ENCODE results near the gene ERCC1. TPM values are rescaled to one million over a fixed set of nuclear protein-coding genes. Genes with fewer than 3 reads are reported as not detected.
A peak's percentile ranks its signal among the peaks of the same experiment; 100 is the strongest.

ERCC1 gene
- total and polyA plus RNA-seq, 2 of the 13 experiments (the other 11 are each of a cell fraction or from before 2014, with no cell fraction given): 40.0 to 66.4 TPM

GRCh38 chr19:45423589-45424190, at the start of gene ERCC1 (continued):
- TF ChIP-seq, protein P1, sequence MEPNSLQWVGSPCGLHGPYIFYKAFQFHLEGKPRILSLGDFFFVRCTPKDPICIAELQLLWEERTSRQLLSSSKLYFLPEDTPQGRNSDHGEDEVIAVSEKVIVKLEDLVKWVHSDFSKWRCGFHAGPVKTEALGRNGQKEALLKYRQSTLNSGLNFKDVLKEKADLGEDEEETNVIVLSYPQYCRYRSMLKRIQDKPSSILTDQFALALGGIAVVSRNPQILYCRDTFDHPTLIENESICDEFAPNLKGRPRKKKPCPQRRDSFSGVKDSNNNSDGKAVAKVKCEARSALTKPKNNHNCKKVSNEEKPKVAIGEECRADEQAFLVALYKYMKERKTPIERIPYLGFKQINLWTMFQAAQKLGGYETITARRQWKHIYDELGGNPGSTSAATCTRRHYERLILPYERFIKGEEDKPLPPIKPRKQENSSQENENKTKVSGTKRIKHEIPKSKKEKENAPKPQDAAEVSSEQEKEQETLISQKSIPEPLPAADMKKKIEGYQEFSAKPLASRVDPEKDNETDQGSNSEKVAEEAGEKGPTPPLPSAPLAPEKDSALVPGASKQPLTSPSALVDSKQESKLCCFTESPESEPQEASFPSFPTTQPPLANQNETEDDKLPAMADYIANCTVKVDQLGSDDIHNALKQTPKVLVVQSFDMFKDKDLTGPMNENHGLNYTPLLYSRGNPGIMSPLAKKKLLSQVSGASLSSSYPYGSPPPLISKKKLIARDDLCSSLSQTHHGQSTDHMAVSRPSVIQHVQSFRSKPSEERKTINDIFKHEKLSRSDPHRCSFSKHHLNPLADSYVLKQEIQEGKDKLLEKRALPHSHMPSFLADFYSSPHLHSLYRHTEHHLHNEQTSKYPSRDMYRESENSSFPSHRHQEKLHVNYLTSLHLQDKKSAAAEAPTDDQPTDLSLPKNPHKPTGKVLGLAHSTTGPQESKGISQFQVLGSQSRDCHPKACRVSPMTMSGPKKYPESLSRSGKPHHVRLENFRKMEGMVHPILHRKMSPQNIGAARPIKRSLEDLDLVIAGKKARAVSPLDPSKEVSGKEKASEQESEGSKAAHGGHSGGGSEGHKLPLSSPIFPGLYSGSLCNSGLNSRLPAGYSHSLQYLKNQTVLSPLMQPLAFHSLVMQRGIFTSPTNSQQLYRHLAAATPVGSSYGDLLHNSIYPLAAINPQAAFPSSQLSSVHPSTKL (CRISPR knock-in tag; IDR thresholded peaks at IDR 0.05): peak; percentile 44; the same call in 1 of the 2 replicates
- no peak for TF ChIP-seq EHMT2 (IDR thresholded peaks at IDR 0.05; ENCODE audit: borderline replicate concordance, low read depth, low read length)
- peak; percentile 56 for TF ChIP-seq ZNF747 (CRISPR knock-in tag; IDR thresholded peaks at IDR 0.05; ENCODE audit: borderline replicate concordance)
- peak; percentile 70; the same call in 1 of the 2 replicates for TF ChIP-seq ZNF343 (CRISPR knock-in tag; IDR thresholded peaks at IDR 0.05)
- peak; percentile 59; the same call in 1 of the 2 replicates for TF ChIP-seq MIER2 (CRISPR knock-in tag; IDR thresholded peaks at IDR 0.05)
- TF ChIP-seq SKIL (CRISPR knock-in tag; IDR thresholded peaks at IDR 0.05; ENCODE audit: borderline replicate concordance): no peak
- peak; percentile 79 for TF ChIP-seq ZBTB38 (CRISPR knock-in tag; IDR thresholded peaks at IDR 0.05)
- TF ChIP-seq ZNF256 (CRISPR knock-in tag; conservative IDR thresholded peaks at IDR 0.05): no peak
- TF ChIP-seq ZNF556 (CRISPR knock-in tag; IDR thresholded peaks at IDR 0.05; ENCODE audit: borderline replicate concordance): peak; percentile 29; the same call in 1 of the 2 replicates
- TF ChIP-seq ZNF724P (CRISPR knock-in tag; IDR thresholded peaks at IDR 0.05; ENCODE audit: borderline replicate concordance): peak; percentile 93; the same call in 1 of the 2 replicates
- TF ChIP-seq RAD21 (CRISPR knock-in tag; IDR thresholded peaks at IDR 0.05): no peak
- TF ChIP-seq REXO4 (CRISPR knock-in tag; IDR thresholded peaks at IDR 0.05; ENCODE audit: borderline replicate concordance): no peak
- peak; percentile 94 for TF ChIP-seq KAT8 (CRISPR knock-in tag; IDR thresholded peaks at IDR 0.05)
- peak; percentile 64 for TF ChIP-seq MLX (CRISPR knock-in tag; IDR thresholded peaks at IDR 0.05)
- 0 out of 2 replicates have a peak, but pooled peaks have one; percentile 80 for TF ChIP-seq ZNF333 (CRISPR knock-in tag; IDR thresholded peaks at IDR 0.05; ENCODE audit: borderline replicate concordance)
- no peak for TF ChIP-seq ZBTB10 (CRISPR knock-in tag; IDR thresholded peaks at IDR 0.05; ENCODE audit: borderline replicate concordance)
- TF ChIP-seq ZNF337 (CRISPR knock-in tag; IDR thresholded peaks at IDR 0.05; ENCODE audit: borderline replicate concordance, low read depth): no peak
- TF ChIP-seq ZNF678 (CRISPR knock-in tag; IDR thresholded peaks at IDR 0.05): peak; percentile 84; the same call in 1 of the 2 replicates
- no peak for TF ChIP-seq WIZ (CRISPR knock-in tag; IDR thresholded peaks at IDR 0.05)
- TF ChIP-seq CENPT (CRISPR knock-in tag; IDR thresholded peaks at IDR 0.05; ENCODE audit: low read depth): 0 out of 2 replicates have a peak, but pooled peaks have one; percentile 51
